ENCODE data around the gene OLFML2B.

DNA sequence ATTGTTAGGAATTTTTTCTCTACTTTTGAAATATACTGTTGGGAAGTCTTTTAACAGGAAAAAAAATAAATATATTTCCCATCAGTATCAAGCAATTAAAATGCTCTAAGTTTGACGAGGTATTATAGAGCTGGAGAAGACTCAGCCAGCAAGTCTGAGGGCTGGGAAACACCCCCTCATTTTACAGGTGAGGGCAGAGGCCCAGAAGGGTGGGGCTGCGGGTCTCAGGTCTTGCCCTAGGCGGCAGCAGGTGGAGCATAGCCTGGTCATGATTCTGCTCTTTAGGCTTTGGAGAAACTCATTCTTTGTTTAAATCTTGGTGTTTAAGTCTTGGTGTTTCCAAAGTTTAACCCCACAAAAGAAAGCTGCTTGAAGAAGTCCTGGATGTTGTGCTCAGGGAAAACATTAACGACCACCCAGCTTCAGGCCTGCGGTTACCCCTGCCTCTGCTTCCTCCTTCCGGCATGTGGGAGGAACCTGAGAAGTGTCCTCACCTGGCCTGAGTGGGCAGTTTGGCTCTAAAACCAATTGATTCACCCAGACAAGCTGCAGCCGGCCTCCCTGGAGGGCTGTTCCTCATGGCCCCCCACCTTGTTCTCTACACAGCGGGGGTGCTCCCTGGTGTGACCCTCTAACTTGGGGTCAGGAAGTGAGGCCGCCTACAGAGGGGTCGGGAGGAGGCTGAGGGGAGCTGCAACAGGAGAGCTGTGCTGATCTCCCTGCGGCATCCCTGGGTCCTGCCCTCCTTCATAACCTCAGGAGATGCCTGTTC lies 41.7 kb downstream of the OLFML2B start:
- TF ChIP-seq KLF16 (tag by site-specific recombination; IDR thresholded peaks at IDR 0.05) (no peak), ZNF266 (tag by site-specific recombination; IDR thresholded peaks at IDR 0.05; ENCODE audit: low read depth) (no peak), ZNF121 (tag by site-specific recombination; IDR thresholded peaks at IDR 0.05) (no peak), ZBTB21 (tag by site-specific recombination; IDR thresholded peaks at IDR 0.05) (no peak), CTCF (tag by site-specific recombination; IDR thresholded peaks at IDR 0.05) (no peak), ZNF19 (tag by site-specific recombination; IDR thresholded peaks at IDR 0.05; ENCODE audit: low read depth) (no peak), TSHZ1 (tag by site-specific recombination; IDR thresholded peaks at IDR 0.05; ENCODE audit: borderline replicate concordance) (no peak)

Data from HEK293 (cell line).